Esophagus (tissue), 2 donors: Measurements from ENCODE around the gene DENND6B. TPM values are rescaled to one million over a fixed set of nuclear protein-coding genes. Genes with fewer than 3 reads are reported as not detected.

Experiments used
- H3K27ac ChIP-seq, 2 donors: one replicate each; pipeline ENCODE4 v1.5.1; 2013; ENCODE audit warnings: low read depth in 2 of 2, mild to moderate bottlenecking in 2 of 2, inconsistent platforms in 1 of 2, low read length in 1 of 2, moderate library complexity in 1 of 2
- H3K27me3 ChIP-seq, 2 donors: one replicate each; pipeline ENCODE4 v1.6.1; 2013; ENCODE audit warnings: low read length in 2 of 2, control low read depth in 1 of 2, mild to moderate bottlenecking in 1 of 2; ENCODE audit not compliant: insufficient read depth in 2 of 2, control insufficient read depth in 1 of 2
- H3K36me3 ChIP-seq, 2 donors: one replicate each; pipeline ENCODE4 v1.6.1; 2013; ENCODE audit warnings: low read length in 1 of 2; ENCODE audit not compliant: control insufficient read depth in 2 of 2, insufficient read depth in 2 of 2
- H3K4me1 ChIP-seq, 2 donors: one replicate each; pipeline ENCODE4 v1.6.1; 2013; ENCODE audit warnings: low read length in 1 of 2; ENCODE audit not compliant: control insufficient read depth in 2 of 2, insufficient read depth in 2 of 2
- H3K4me3 ChIP-seq, 2 donors: one replicate each; pipeline ENCODE4 v1.5.1; 2013; ENCODE audit warnings: low read length in 2 of 2, mild to moderate bottlenecking in 2 of 2, low read depth in 1 of 2, moderate library complexity in 1 of 2
- H3K9me3 ChIP-seq, 2 donors: one replicate each; pipeline ENCODE4 v1.6.1; 2013; ENCODE audit warnings: mild to moderate bottlenecking in 2 of 2, low read depth in 1 of 2, low read length in 1 of 2, moderate library complexity in 1 of 2; ENCODE audit not compliant: control insufficient read depth in 2 of 2, insufficient read depth in 1 of 2
- WGBS, 2 donors: extraction: QIAGEN DNeasy Blood & Tissue Kit; methylation state at CpG; one replicate each; pipeline ENCODE4 v1.1.7; 2013; 5-methylcytosine and 5-hydroxymethylcytosine counted together
- polyA plus RNA-seq, 2 donors: library from polyadenylated mRNA; stranded (reverse); fragments of 200-250 nt; gene quantifications; one replicate each; pipeline ENCODE4 v1.2.3, GENCODE V29; 2013
- donor health status: healthy with polysubstance abuse.
- donor health status: Bipolar disorder and iron deficiency.

Gene DENND6B
- polyA plus RNA-seq, 2 donors, result 2.4 to 6.8 TPM

- 0 to 1% methylated on average over 57 to 92 of the region's 92 CpGs for WGBS, 2 donors
- H3K9me3 ChIP-seq, result no peaks in the 10 kb centered on the region
- H3K27me3 ChIP-seq, result no peaks in the 10 kb centered on the region
- peak within 1 kb of the TSS; percentile 31 to 48 for H3K4me3 ChIP-seq
- H3K27ac ChIP-seq, result peak within 1 kb of the TSS; percentile 36 to 59
- peaks cover 12 to 29% of the 10 kb centered on the region in 2 donors for H3K4me1 ChIP-seq
- H3K36me3 ChIP-seq, result peaks cover 0 to 6% of the 10 kb centered on the region in 2 donors
Measured at GRCh38 chr22:50269970-50270665, 56.7 kb downstream of the DENND6B start, which contains the start of gene MAPK11. MAPK11 (minus strand) TSS chr22:50270380; CDS start chr22:50270292, 88 bp downstream.

- Histone ChIP-seq H3K4me3 (peak overlapping the region; percentile 21 to 31), H3K27ac (peak overlapping the region in 1 of 2 donors; percentile 0), H3K36me3 (peaks cover 0 to 3% of the 10 kb centered on the region in 2 donors), H3K27me3 (no peaks in the 10 kb centered on the region), H3K4me1 (peaks cover 12 to 29% of the 10 kb centered on the region in 2 donors), H3K9me3 (no peaks in the 10 kb centered on the region)
- 9 to 13% methylated on average over 16 to 18 of the region's 18 CpGs for WGBS, 2 donors
Measured at GRCh38 chr22:50269573-50269969, 57.2 kb downstream of the DENND6B start.

GRCh38 chr22:50268655-50269113, 58.1 kb downstream of the DENND6B start:
- no peak overlapping the region for H3K4me3 ChIP-seq
- 40 to 51% methylated on average over 9 of the region's 9 CpGs for WGBS, 2 donors
- no peaks in the 10 kb centered on the region for H3K36me3 ChIP-seq
- no peaks in the 10 kb centered on the region for H3K27me3 ChIP-seq
- H3K4me1 ChIP-seq, result peaks cover 12 to 29% of the 10 kb centered on the region in 2 donors
- no peaks in the 10 kb centered on the region for H3K9me3 ChIP-seq
- H3K27ac ChIP-seq, result no peak overlapping the region

GRCh38 chr22:50267591-50268390, 59.0 kb downstream of the DENND6B start:
- peak overlapping the region in 1 of 2 donors; percentile 26 for H3K27ac ChIP-seq
- 9 to 16% methylated on average over 55 to 75 of the region's 75 CpGs for WGBS, 2 donors
- H3K27me3 ChIP-seq, result no peaks in the 10 kb centered on the region
- H3K9me3 ChIP-seq, result no peaks in the 10 kb centered on the region
- no peaks in the 10 kb centered on the region for H3K36me3 ChIP-seq
- peaks cover 12 to 29% of the 10 kb centered on the region in 2 donors for H3K4me1 ChIP-seq
- no peak overlapping the region for H3K4me3 ChIP-seq

- H3K4me1 ChIP-seq, result peaks cover 12 to 28% of the 10 kb centered on the region in 2 donors
- no peak overlapping the region for H3K27ac ChIP-seq
- no peaks in the 10 kb centered on the region for H3K27me3 ChIP-seq
- WGBS, 2 donors, result 62 to 66% methylated on average over 30 to 37 of the region's 37 CpGs
- no peaks in the 10 kb centered on the region for H3K9me3 ChIP-seq
- H3K4me3 ChIP-seq, result no peak overlapping the region
- H3K36me3 ChIP-seq, result no peaks in the 10 kb centered on the region
Measured at GRCh38 chr22:50266994-50267393, 59.8 kb downstream of the DENND6B start.

GRCh38 chr22:50264946-50265669, 61.7 kb downstream of the DENND6B start:
- H3K36me3 ChIP-seq, result no peaks in the 10 kb centered on the region

GRCh38 chr22:50264104-50264745, 62.6 kb downstream of the DENND6B start:
- H3K9me3 ChIP-seq, result no peaks in the 10 kb centered on the region
- no peak overlapping the region for H3K27ac ChIP-seq
- no peak overlapping the region for H3K4me3 ChIP-seq
- no peaks in the 10 kb centered on the region for H3K36me3 ChIP-seq
- peaks cover 10 to 20% of the 10 kb centered on the region in 2 donors for H3K4me1 ChIP-seq
- WGBS, 2 donors, result 74 to 81% methylated on average over 15 of the region's 15 CpGs
- peaks cover 0 to 3% of the 10 kb centered on the region in 2 donors for H3K27me3 ChIP-seq

More at GRCh38 chr22:50264946-50265669, 61.7 kb downstream of the DENND6B start:
- Histone ChIP-seq H3K4me3 (no peak overlapping the region), H3K27ac (no peak overlapping the region), H3K27me3 (peaks cover 0 to 3% of the 10 kb centered on the region in 2 donors), H3K9me3 (no peaks in the 10 kb centered on the region), H3K4me1 (peaks cover 10 to 20% of the 10 kb centered on the region in 2 donors)
- WGBS, 2 donors, result 83 to 86% methylated on average over 15 of the region's 15 CpGs

GRCh38 chr22:50262973-50263617, 63.7 kb downstream of the DENND6B start:
- Histone ChIP-seq H3K27me3 (peaks cover 0 to 3% of the 10 kb centered on the region in 2 donors), H3K36me3 (no peaks in the 10 kb centered on the region), H3K27ac (no peak overlapping the region), H3K4me1 (peaks cover 4 to 12% of the 10 kb centered on the region in 2 donors), H3K4me3 (no peak overlapping the region), H3K9me3 (no peaks in the 10 kb centered on the region)
- WGBS, 2 donors, result 59 to 65% methylated on average over 9 of the region's 9 CpGs
